D721Med (cell line): ENCODE data around the gene CBY2.

Experiments used
- DNase-seq: peaks from one replicate; pipeline ENCODE4 v3.0.0; 2011; ENCODE audit warnings: low spot score; ENCODE audit not compliant: insufficient read length
- FAIRE-seq: peaks from 2 replicates; lab custom pipeline; 2011; peaks lifted over from hg19 to GRCh38; lab: Jason Lieb, UNC
- TF ChIP-seq, protein P1 (sequence below): IDR thresholded peaks from 2 replicates; pipeline ENCODE4 v1.5.1; 2012; ENCODE audit warnings: mild to moderate bottlenecking, control low read depth; ENCODE audit not compliant: insufficient read depth; ENCODE audit errors: missing control alignments

Gene CBY2

DNA sequence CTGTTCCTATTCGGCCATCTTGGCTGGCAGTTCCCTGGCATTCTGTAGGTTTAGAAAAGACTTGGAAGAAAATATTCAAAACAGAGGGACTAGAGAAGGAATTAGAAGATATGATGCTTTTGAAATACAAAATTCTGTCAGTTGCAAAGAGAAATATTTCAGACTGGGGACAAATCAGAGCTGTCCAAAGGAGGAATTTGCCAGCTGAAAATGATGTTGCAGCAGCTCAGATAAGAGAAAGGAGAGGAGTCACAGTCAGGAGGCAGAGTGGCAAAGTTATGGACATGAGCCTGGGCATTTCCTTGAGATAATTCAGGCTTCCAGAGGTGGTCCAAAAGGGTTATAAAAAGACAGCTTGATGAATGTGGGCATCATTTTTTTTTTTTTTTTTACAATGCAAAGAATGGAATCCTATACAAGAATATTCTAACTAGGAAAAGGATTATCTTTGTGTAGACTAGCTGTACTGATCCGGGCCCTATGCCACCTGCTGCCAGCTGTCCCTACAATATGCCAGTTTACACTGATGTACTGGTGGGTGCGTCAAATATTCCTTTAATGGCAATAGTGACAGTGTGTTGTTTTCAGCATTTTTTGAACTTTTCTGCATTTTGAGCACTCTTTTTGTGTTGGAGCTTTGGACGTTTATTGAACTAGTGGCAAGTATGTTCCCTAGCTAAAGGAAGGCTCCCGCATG lies 31.8 kb upstream of the CBY2 start:
- no peak for FAIRE-seq
- DNase-seq, result no peak
- TF ChIP-seq, protein P1, sequence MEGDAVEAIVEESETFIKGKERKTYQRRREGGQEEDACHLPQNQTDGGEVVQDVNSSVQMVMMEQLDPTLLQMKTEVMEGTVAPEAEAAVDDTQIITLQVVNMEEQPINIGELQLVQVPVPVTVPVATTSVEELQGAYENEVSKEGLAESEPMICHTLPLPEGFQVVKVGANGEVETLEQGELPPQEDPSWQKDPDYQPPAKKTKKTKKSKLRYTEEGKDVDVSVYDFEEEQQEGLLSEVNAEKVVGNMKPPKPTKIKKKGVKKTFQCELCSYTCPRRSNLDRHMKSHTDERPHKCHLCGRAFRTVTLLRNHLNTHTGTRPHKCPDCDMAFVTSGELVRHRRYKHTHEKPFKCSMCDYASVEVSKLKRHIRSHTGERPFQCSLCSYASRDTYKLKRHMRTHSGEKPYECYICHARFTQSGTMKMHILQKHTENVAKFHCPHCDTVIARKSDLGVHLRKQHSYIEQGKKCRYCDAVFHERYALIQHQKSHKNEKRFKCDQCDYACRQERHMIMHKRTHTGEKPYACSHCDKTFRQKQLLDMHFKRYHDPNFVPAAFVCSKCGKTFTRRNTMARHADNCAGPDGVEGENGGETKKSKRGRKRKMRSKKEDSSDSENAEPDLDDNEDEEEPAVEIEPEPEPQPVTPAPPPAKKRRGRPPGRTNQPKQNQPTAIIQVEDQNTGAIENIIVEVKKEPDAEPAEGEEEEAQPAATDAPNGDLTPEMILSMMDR, result no peak

DNA sequence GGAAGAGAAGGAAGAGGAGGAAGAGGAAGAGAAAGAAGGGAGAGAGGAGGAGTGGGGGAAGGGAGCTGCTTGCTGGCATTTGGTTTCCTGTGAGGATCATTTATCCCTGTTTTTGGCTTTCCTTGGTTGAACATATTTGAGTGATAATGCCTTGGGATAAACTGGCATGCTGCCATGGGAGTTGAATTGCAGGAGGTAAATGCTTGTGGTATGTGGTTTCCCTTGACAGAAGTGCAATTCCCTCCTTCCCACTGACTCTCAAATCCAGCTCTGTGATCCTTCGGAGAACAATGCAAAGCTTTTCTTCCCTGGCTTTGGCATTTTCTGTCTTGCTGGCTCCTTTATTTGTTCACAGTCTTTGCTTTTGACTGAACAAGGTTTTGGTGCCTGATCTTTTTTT lies 27.2 kb upstream of the CBY2 start:
- DNase-seq (no peak), FAIRE-seq (no peak)
- TF ChIP-seq, protein P1, result no peak

DNA sequence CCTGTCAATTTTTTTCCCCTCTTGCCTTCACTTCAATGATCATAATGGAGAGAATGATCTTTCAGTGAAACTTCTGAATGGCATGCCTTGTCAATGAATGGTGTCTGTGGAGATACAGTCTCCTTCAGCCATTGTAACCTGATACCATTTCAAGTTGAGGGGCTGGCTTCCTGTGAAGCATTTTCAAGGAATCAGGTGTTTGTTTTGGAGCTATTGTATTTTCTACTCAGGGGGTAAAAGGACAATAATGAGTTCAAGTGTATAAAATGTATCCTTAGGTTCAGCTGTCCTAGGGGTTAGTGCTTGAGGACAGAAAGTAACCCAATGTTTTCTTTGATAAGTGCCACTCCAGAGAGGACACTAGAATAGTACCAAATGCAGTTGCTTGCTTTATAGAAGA lies 23.8 kb upstream of the CBY2 start:
- TF ChIP-seq, protein P1, result no peak
- FAIRE-seq (no peak), DNase-seq (no peak)

- DNase-seq, result no peak
These were observed 21.0 kb upstream of the CBY2 start for GRCh38 chr13:45681113-45681512.

DNA sequence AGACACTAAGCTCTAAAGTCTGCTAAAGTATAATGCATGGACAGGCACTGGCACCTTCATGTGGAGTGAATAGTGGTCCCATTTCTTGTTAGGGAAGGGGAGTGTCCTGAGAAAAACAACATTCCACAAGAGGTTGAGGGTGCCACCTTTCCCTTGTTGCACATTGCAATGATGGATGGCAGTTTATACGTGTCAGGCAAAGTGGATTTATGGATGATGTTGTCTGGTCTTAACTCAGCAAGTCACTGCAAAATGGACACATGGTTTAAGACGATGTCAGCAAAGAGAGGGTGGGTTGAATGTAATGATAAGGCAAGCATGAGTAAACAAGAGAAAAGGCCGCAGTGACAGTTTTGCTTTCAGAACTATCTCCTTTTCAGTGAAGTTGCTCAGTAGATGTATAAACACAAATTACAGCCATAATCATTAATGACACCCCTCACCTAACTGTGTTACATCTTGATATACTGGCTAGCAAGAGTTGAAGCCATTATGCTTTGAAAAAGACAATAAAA lies 19.6 kb upstream of the CBY2 start:
- DNase-seq (no peak), FAIRE-seq (no peak)
- TF ChIP-seq, protein P1, result no peak

More at GRCh38 chr13:45681113-45681512, 21.0 kb upstream of the CBY2 start:
- no peak for FAIRE-seq
- TF ChIP-seq, protein P1, result no peak

DNA sequence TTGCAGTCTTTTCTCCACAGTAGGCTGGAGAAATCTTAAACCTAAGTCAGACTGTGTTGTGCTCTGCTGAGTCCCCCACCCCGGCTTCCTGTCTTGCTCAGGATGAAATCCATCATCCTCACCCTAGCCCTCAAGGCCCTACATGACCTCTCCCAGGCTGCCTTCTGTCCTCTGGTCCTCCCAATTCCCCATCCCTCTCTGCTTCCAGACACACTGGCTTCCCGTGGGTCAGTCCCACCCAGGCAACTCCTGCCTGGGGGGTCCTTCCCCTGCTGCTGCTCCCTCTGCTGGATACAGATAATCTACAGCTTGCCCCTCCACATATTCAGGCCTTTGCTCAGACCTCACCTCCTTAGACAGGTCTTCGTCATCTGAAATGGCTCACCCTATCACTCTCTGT lies 18.4 kb upstream of the CBY2 start:
- FAIRE-seq (no peak), DNase-seq (no peak)
- TF ChIP-seq, protein P1, result no peak

- no peak for DNase-seq
- TF ChIP-seq, protein P1, result no peak
- no peak for FAIRE-seq
These were observed 13.5 kb upstream of the CBY2 start for GRCh38 chr13:45688577-45688976.
